HG03045 (cell line): ENCODE data around the gene KLHL15.
A peak's percentile ranks its signal among the peaks of the same experiment; 100 is the strongest.

Experiments
- ATAC-seq: cut with Tn5 transposase; IDR thresholded peaks from one replicate; pipeline ENCODE4 v1.9.1; 2021; ENCODE audit warnings: mild to moderate bottlenecking, moderate library complexity; ENCODE audit not compliant: unreplicated experiment

Gene KLHL15

GRCh38 chrX:23952984-23953907 is 73.7 kb downstream of the KLHL15 start:
- peak; percentile 94 for ATAC-seq

DNA sequence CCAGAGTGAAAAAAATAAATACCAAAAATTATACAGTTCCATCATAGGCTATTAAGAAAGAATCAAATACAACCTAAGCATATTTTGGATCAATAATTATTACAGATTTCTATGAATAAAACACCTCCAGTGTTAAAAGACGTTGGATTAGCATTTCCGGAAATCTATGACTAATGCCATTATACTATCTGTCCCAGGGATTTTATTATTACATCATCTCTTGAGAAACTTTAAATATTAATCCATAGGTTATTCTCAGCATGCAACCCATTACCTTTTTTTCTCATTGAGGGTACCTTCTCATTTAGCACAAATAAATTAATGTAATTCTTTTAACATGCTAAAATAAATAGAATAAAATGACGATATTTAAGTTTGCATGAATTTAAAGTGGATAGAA is 74.6 kb downstream of the KLHL15 start:
- no peak for ATAC-seq

DNA sequence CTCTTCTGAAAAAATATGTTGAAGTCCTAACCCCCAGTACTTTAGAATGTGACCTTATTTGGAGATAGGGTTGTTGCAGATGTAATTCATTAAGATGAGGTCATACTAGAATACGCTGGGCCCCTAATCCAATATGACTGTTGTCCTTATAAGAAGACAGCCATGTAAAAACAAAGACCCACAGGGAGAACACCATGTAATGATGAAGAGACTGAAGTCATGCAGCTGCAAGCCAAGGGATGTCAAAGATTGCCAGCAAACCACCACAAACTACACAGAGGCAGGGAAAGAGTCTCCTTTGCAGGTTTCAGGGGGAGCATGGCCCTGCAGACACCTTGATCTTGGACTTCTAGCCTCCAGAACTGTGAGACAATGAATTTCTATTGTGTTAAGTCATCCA is 81.8 kb downstream of the KLHL15 start:
- ATAC-seq: no peak

GRCh38 chrX:23944234-23944633 is 82.8 kb downstream of the KLHL15 start:
- no peak for ATAC-seq

- ATAC-seq: no peak
Observed at GRCh38 chrX:23939203-23939602, 87.8 kb downstream of the KLHL15 start.

- no peak for ATAC-seq
Observed at GRCh38 chrX:23938690-23939089, 88.3 kb downstream of the KLHL15 start.

DNA sequence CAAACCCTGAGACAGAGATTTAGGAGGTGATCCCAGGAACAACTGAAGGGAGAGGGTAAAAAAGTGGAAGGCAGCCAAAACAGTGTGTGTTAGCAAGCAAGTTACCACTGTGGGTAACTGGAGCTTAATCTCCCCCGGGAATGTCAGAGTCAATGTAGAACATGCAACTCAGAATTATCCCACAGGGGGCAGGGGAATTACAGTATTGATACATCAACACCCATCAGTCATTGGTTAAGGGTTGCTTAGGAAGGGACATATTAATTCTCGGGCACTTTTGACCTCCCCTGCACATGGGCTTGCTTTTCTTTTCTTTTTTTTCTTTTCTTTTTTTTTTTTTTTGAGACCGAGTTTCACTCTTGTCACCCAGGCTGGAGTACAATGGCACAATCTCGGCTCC is 89.9 kb downstream of the KLHL15 start:
- no peak for ATAC-seq

DNA sequence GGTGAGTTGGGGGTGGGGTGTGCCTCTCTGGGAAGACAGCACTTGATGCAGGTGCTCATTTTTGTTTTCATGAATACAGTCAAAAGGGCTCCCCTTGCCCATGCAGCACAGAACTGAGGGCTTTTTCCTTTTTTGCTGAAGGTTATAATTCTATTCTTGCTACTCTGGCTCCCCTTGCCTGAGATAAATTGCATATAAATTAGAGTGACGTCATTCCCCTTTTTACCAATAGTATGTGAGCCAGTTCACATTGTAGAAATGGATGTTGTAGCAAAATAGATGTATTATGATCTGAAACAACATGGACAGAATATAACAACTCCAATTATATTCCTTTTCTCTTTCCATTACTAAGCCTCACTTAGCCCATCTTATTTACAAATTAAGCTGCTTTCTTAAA is 90.8 kb downstream of the KLHL15 start:
- ATAC-seq: no peak

- no peak for ATAC-seq
Observed at GRCh38 chrX:23935106-23935505, 91.9 kb downstream of the KLHL15 start.
